ENCODE data around the gene ABCA7. TPM values are rescaled to one million over a fixed set of nuclear protein-coding genes. Genes with fewer than 3 reads are reported as not detected.

ABCA7 gene
- total RNA-seq, 4 donors from 2014 or later, result 10.3 to 29.8 (median 15.9) TPM

- DNase-seq (ENCODE audit: low spot score) (peak; percentile 98), ATAC-seq (ENCODE audit: low FRiP score) (peak; percentile 53)
- no peak for TF ChIP-seq CTCF (IDR thresholded peaks at IDR 0.05)
These were observed 63.9 kb downstream of the ABCA7 start, which contains the start of gene GPX4 for GRCh38 chr19:1103708-1104310. Gene GPX4 (plus strand): TSS chr19:1103994. CDS start chr19:1104044, 50 bp downstream.

GRCh38 chr19:1104311-1105007 is 64.6 kb downstream of the ABCA7 start:
- DNase-seq (ENCODE audit: low spot score), result no peak
- ATAC-seq (ENCODE audit: low FRiP score), result peak; percentile 43
- no peak for TF ChIP-seq CTCF (IDR thresholded peaks at IDR 0.05)

GRCh38 chr19:1105008-1105872 is 65.3 kb downstream of the ABCA7 start:
- DNase-seq (ENCODE audit: low spot score), result no peak
- peak; percentile 2 for ATAC-seq (ENCODE audit: low FRiP score)
- no peak for TF ChIP-seq CTCF (IDR thresholded peaks at IDR 0.05)

GRCh38 chr19:1105873-1106840 is 66.2 kb downstream of the ABCA7 start:
- no peak for TF ChIP-seq CTCF (IDR thresholded peaks at IDR 0.05)
- ATAC-seq (ENCODE audit: low FRiP score) (no peak), DNase-seq (ENCODE audit: low spot score) (no peak)

GRCh38 chr19:1106841-1107660 is 67.1 kb downstream of the ABCA7 start:
- no peak for ATAC-seq (ENCODE audit: low FRiP score)
- no peak for TF ChIP-seq CTCF (IDR thresholded peaks at IDR 0.05)
- DNase-seq (ENCODE audit: low spot score), result no peak
